ENCODE results near the gene SLCO1B1.
"Not testable (repeated sequence)": the region's sequence is repeated elsewhere in the genome, so short reads cannot be mapped to it uniquely, and the experiment has no call there.

DNA sequence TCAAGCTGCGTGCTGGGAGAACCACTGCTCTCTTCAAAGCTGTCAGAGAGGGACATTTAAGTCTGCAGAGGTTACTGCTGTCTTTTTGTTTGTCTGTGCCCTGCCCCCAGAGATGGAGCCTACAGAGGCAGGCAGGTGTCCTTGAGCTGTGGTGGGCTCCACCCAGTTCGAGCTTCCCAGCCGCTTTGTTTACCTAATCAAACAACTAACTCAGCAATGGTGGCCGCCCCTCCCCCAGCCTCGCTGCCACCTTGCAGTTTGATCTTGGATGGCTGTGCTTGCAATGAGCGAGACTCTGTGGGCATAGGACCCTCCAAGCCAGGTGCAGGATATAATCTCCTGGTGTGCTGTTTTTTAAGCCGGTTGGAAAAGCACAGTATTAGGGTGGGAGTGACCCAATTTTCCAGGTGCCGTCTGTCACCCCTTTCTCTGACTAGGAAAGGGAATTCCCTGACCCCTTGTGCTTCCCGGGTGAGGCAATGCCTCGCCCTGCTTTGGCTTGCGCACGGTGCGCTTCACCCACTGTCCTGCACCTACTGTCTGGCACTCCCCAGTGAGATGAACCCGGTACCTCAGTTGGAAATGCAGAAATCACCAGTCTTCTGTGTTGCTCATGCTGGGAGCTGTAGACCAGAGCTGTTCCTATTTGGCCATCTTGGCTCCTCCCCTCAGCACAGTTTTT lies 6.5 kb downstream of the SLCO1B1 start:
- TF ChIP-seq, protein P1, sequence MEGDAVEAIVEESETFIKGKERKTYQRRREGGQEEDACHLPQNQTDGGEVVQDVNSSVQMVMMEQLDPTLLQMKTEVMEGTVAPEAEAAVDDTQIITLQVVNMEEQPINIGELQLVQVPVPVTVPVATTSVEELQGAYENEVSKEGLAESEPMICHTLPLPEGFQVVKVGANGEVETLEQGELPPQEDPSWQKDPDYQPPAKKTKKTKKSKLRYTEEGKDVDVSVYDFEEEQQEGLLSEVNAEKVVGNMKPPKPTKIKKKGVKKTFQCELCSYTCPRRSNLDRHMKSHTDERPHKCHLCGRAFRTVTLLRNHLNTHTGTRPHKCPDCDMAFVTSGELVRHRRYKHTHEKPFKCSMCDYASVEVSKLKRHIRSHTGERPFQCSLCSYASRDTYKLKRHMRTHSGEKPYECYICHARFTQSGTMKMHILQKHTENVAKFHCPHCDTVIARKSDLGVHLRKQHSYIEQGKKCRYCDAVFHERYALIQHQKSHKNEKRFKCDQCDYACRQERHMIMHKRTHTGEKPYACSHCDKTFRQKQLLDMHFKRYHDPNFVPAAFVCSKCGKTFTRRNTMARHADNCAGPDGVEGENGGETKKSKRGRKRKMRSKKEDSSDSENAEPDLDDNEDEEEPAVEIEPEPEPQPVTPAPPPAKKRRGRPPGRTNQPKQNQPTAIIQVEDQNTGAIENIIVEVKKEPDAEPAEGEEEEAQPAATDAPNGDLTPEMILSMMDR (IDR thresholded peaks at IDR 0.05): not testable (repeated sequence)
- TF ChIP-seq POLR2AphosphoS5 (IDR thresholded peaks at IDR 0.05; ENCODE audit: low read depth, low read length); SIN3A (IDR thresholded peaks at IDR 0.05; ENCODE audit: borderline replicate concordance, insufficient read depth, low read depth, low read length); TCF7L2 (IDR thresholded peaks at IDR 0.05; ENCODE audit: low read depth, low read length): not testable (repeated sequence)
- TF ChIP-seq, protein P2, sequence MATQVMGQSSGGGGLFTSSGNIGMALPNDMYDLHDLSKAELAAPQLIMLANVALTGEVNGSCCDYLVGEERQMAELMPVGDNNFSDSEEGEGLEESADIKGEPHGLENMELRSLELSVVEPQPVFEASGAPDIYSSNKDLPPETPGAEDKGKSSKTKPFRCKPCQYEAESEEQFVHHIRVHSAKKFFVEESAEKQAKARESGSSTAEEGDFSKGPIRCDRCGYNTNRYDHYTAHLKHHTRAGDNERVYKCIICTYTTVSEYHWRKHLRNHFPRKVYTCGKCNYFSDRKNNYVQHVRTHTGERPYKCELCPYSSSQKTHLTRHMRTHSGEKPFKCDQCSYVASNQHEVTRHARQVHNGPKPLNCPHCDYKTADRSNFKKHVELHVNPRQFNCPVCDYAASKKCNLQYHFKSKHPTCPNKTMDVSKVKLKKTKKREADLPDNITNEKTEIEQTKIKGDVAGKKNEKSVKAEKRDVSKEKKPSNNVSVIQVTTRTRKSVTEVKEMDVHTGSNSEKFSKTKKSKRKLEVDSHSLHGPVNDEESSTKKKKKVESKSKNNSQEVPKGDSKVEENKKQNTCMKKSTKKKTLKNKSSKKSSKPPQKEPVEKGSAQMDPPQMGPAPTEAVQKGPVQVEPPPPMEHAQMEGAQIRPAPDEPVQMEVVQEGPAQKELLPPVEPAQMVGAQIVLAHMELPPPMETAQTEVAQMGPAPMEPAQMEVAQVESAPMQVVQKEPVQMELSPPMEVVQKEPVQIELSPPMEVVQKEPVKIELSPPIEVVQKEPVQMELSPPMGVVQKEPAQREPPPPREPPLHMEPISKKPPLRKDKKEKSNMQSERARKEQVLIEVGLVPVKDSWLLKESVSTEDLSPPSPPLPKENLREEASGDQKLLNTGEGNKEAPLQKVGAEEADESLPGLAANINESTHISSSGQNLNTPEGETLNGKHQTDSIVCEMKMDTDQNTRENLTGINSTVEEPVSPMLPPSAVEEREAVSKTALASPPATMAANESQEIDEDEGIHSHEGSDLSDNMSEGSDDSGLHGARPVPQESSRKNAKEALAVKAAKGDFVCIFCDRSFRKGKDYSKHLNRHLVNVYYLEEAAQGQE (IDR thresholded peaks at IDR 0.05; ENCODE audit: insufficient read depth in 1 of 2, low read depth in 2 of 2, low read length in 1 of 2): not testable (repeated sequence)
